ENCODE results near the gene FMNL3.
"Not testable (repeated sequence)": the region's sequence is repeated elsewhere in the genome, so short reads cannot be mapped to it uniquely, and the experiment has no call there.

The FMNL3 gene

DNA sequence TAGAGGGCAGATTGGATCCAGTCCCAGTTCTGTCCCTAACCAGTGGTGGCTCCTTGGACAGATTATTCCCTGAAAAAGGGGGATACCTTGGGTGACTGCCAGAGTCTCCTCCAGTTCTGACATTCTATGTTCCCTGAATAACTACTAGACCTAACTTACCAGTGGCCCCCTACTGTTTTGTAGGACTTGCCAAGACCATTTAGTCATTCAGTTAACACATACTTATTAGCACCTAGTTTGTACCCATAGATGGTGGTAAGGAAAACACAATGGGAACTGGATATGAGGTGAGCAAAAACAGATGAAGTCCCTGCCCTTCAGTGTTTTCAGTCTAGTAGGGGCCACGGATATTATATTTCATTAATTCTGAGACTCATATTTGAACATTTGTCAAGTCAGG is 80.4 kb downstream of the FMNL3 start:
- no peak for DNase-seq

- peak; percentile 20 for DNase-seq
These were observed 80.9 kb downstream of the FMNL3 start for GRCh38 chr12:49626169-49626835.

DNA sequence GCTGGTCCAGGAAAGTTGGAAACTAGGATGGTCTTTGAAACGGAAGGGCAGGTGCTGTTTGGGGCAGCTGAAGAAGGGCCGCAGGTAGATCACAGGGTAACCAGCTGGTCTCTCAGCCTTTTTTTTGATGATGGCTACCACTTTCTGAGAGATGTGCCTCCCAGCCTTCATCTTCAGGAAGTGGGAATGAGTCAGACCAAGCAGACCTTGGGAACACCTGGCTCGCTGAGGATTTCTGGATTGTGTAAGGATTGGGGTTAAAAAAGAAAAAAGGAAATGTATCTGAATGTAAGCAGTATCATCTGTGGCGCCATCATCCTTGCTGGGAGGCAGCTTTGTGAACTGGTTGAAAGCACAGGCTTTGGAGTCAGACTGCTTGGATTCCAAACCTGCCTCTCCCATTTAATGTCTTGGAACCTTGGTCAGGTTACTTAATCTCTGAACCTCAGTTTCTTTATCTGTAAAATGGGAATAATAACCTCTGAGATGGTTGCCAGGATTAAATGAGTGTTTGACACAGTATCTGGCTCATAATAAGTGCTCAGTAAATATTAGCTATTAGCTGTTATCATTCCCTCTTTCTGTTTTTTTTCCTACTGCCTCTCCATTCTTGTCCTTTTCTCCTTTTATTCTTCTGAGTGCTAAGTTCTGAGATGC is 82.2 kb downstream of the FMNL3 start:
- DNase-seq, result peak; percentile 88

- DNase-seq, result peak; percentile 97
These were observed 83.9 kb downstream of the FMNL3 start, which contains the start of gene PRPF40B for GRCh38 chr12:49623142-49623904. PRPF40B (plus strand) TSS chr12:49623561; CDS start chr12:49623591, 30 bp downstream.

DNA sequence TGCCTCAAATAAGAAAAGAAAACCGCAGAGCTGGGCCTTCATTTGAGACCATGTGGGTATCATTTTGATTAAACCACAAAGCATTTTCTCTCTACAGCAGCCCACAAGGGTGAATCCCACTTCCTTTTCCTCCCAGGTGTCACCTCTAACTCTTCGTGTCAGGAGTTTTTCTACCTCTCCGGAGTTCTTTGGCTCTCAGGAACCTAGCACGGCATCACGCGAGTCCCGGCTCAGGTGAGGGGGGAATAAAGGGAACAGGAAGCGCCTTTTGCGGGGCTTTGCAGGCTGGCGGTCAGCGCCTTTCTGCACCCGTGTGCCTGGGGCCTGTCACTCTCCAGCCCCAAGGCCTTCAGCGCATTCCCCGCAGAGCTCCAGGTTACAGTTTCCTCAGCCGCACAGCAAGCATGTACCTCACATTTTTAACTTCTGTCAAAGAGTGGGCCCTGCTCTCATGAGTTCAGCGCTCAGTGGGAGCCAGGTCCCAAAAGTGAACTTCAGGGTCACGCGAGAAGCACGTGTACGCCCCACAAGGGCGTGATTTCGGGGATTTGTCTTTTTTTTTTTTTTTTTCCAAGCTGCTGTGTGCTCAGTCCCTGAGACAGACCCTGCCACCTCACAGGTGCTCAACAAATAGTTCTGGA is 84.6 kb downstream of the FMNL3 start:
- DNase-seq, result peak; percentile 81

- peak; percentile 21 for DNase-seq
These were observed 85.3 kb downstream of the FMNL3 start for GRCh38 chr12:49621651-49622500.

DNA sequence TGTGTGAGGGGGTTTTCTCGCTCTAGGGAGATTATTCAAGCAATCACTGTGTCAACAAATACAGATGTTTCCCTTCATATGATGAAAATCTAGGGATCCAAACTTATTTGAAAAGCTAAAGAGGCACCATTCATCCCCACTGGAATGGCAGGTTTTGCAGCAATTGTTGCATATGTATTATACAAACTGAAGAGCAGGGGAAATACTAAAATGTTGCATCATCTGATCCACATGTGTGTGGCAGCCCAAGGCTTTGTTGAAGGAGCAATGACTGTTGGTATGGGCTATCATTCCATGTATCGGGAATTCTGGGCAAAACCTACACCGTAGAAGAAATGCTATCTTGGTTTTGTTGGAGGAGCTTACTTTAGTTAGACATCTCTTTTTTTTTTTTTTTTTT is 87.9 kb downstream of the FMNL3 start:
- peak; percentile 70 for DNase-seq

DNA sequence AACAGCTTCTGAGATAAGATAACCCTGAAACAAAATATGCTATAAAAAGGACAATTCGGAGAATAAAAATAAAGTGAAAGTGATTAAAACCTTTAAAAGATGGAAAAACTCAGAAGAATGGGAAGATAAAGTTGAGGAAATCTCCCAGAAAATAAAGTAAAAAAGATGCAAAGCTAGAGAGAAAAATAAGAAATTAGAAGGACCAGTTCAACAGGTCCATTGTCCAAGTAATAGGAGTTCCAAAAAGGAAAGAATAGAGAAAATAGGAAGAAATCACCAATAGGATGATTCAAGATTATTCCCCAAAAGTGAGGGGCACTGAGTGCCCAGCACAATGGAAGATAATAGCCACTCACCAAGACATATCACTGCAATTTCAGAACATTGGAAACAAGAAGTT is 88.6 kb downstream of the FMNL3 start:
- DNase-seq, result no peak

DNA sequence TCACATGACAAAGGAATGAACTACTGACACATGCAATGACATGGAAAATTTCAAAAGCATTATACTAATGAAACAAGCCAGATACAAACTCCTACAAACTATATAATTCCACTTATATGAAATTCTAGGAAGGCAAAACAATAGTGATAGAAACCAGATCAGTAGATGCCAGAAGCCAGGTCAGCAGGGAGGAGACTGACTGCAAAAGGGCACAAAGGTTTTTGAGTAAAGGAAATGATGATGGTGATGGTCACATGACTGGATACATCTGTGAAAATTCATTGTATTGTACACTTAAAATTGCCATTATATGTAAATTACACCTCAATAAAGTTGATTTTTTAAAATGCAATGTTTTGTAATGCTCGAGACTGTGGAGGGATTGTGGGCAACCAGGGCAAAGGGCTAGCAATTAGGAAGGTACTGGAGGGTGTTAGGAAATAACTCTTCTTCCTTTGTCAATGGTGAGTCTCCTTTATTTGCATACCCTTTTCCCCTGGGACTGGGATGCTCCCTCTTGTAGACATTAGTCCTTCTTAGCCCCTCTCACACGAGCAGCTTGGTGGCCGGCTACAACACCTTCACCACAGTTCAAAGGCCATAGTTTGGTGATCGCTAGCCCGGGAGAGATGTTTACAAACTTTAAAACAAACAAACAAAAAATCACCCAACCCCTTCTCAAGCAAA is 90.5 kb downstream of the FMNL3 start:
- DNase-seq, result no peak

- DNase-seq, result no peak
These were observed 91.5 kb downstream of the FMNL3 start for GRCh38 chr12:49615725-49616124.

DNA sequence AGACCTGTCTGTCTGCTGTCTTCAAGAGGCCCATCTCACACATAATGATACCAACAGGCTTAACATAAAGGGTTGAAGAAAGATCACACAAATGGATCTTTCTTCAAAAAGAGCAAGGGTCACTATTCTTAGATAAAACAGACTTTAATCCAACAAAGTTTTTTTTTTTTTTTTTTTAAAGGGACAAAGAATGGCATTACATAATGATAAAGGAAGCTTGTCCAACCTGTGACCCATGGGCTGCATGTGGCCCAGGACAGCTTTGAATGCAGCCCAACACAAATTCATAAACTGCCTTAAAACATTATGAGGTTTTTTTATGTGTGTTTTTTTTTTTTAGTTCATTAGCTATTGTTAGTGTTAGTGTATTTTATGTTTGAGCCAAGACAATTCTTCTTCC is 95.0 kb downstream of the FMNL3 start:
- DNase-seq, result no peak

- not testable (repeated sequence) for DNase-seq
These were observed 96.4 kb downstream of the FMNL3 start for GRCh38 chr12:49610785-49611184.

- DNase-seq, result peak; percentile 37
These were observed 97.4 kb downstream of the FMNL3 start for GRCh38 chr12:49609875-49610154.

DNA sequence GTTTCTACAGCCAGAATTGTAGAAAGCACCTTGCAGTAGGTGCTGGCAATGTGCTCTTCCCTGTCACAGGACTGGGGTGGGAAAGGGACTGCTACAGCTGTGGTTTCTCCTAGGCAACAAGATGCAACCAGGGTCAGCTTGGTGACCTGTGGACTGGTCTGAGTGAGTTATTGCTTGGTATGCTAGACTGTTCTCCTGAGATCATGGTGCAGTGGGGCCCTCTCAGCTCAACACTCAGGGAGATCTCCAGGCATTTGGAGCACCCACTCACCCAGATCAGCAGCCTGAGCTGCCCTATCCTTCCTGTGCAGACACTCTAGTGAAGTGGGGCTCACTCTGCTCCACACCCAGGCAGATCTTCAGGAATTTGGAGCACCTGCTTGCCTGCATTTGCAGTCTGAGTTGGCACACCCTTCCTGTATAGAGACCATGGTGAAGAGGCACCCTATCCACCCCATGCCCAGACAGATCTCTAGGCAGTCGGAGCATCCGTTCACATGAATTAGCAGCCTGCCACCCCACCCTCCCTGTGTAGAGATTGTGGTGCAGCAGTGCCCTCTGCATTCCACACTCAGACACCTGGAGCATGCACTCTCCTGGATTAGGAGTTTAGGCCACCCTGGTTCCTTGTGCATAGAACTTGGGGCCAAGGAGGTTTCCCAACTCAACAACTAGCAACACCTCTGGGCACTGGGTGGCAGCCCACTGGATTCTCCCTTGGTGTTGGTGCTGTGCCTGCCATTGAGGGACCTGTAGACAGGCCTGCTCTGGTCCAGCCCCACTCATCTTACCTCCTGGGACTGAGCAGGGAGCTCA is 97.9 kb downstream of the FMNL3 start:
- DNase-seq, result no peak

GRCh38 chr12:49605539-49605938 is 101.7 kb downstream of the FMNL3 start, which contains the start of gene FAM186B:
FAM186B (minus strand) TSS chr12:49605639; CDS start chr12:49605477, 162 bp downstream.
- DNase-seq, result not testable (repeated sequence)

DNA sequence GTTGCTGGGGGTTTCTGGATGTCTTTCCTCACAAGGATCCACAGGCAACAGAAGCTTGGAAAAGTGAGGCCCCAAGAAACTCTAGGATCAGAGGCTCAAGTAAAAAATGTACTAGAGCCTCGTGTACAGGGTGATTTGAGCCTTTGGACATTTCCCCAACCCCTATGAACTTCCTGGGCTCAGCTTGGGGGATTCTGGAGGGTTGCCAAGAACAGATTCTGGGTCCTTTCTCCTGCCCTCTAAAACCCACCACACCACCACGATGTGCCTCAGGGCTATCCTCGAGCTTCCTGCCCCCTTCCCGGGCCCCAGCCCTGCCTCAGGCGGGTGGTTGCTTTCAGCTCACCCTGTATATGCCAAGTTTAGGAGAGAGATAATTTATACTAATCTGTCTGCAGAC is 102.3 kb downstream of the FMNL3 start:
- no peak for DNase-seq

DNA sequence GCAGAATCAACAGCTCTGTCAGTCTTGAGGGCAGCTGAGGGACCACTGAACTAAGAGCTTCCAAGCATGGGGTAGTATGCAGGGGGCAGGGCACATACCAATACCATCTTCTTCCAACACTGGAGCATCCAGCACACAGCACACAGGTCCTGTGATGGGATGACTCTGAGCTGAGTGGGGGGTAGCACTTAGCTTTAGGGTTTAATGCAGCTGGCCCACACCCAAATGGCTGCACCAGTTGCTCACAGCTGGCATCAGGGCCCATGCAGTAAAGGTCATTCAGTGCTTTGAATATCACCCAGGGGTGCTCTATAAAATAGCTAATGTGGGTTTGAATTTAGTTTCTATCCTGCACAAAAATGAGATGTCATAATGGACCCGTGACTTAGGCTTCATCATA is 103.5 kb downstream of the FMNL3 start:
- no peak for DNase-seq

DNA sequence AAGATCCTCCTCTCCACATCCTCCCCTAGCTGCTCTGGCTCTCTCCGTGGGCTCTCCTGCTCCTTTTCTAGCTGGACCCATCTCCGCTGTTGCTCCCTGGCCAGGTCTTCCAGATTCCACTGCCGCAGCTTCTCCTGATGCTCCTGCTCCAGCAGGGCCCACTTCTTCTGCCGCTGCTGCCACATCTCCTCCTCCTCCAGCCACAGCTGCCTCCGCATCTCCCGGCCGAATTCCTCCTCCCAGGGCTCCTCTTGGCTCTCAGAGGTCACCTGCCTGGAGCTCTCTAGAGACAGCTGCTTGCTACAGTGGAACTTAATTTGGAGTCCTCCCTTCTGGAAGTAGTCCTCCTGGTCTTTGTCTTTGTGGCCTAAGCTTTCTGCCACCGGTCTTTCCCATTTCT is 107.2 kb downstream of the FMNL3 start:
- no peak for DNase-seq

DNA sequence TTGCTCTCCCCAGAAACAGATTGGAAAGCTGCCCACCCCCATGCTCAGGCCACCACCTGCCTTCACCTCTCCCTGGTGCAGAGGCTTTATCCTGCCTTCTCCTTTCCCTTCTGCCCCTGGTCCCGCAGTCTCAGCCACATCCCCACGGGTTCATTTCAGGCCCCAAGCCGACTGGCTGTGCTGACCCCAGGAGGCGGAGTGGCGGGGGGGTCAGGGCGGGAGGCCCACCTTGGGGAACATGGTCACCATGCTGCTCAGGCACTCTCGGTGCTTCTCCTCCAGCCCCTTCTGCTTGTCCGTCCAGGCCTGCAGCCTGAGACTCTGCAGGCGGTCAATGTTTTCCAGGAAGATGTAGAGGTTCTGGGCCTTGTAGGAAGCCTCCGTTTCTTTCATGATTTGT is 108.7 kb downstream of the FMNL3 start:
- DNase-seq, result no peak

- no peak for DNase-seq
These were observed 118.3 kb downstream of the FMNL3 start for GRCh38 chr12:49588721-49589516.
